NT2/D1 (cell line): Measurements from ENCODE around the gene MRPL4.

Experiments
- SUZ12 ChIP-seq: IDR thresholded peaks from 2 replicates; pipeline ENCODE4 v1.6.1; 2011; ENCODE audit not compliant: insufficient read length, insufficient read depth; ENCODE audit errors: extremely low read depth
- ZNF274 ChIP-seq: IDR thresholded peaks from 2 replicates; pipeline ENCODE4 v1.6.1; 2011; ENCODE audit warnings: mild to moderate bottlenecking, low read depth, low read length

- TF ChIP-seq ZNF274 = no peak
- no peak for TF ChIP-seq SUZ12
Observed at GRCh38 chr19:10219678-10220077, 32.3 kb upstream of the MRPL4 start.
